HepG2 (cell line): ENCODE data around the gene THBD. TPM values are rescaled to one million over a fixed set of nuclear protein-coding genes. Genes with fewer than 3 reads are reported as not detected.

Experiments used
- ATAC-seq: fragments of 200-7000 bp; cut with Tn5 transposase; 3 replicates; pipeline ENCODE4 v1.9.1; 2020; ENCODE audit warnings: mild to moderate bottlenecking, moderate library complexity
- BruUV-seq: library from RNA; stranded (reverse); fragments of 400-500 nt; replicated peaks from 2 replicates; lab custom pipeline; 2021; lab: Mats Ljungman, UMichigan
- CTCF ChIA-PET: fragments of 300-600 bp; formaldehyde crosslinking; extraction: SDS; loops from one replicate; lab custom pipeline; 2021; ENCODE audit warnings: low total read pairs, inconsistent platforms, low intra/inter-chr PET ratio; lab: Yijun Ruan, JAX
- POLR2A ChIA-PET: fragments of 350-600 bp; sonication (Branson Sonifier 250); formaldehyde crosslinking; loops from one replicate; lab custom pipeline; 2020; ENCODE audit warnings: antibody characterized with exemption, inconsistent platforms; lab: Yijun Ruan, JAX
- DNase-seq: peaks from one replicate; pipeline ENCODE4 v3.0.0-alpha.2; 2015; ENCODE audit warnings: low spot score
- FAIRE-seq: peaks from 3 replicates; lab custom pipeline; 2011; peaks lifted over from hg19 to GRCh38; lab: Jason Lieb, UNC
- H2AFZ ChIP-seq: one replicate; pipeline ENCODE4 v1.6.1; 2011; ENCODE audit warnings: low read length, inconsistent platforms
- H3K27ac ChIP-seq: fragments of 300-600 bp; 3 replicates; pipeline ENCODE4 v1.8.0; 2011; ENCODE audit warnings: mixed run types, mild to moderate bottlenecking, mixed read lengths, low read length, inconsistent platforms; ENCODE audit not compliant: insufficient read depth; ENCODE audit errors: extremely low read length
- H3K27me3 ChIP-seq, 2 experiments: fragments of 200-600 bp in 1 of 2; 2 replicates in 1 of 2; 3 replicates in 1 of 2; pipeline versions ENCODE4 v1.6.0 to v1.8.0; 2011; ENCODE audit warnings: low read length in 2 of 2, mild to moderate bottlenecking in 2 of 2, moderate library complexity in 2 of 2, inconsistent platforms in 1 of 2; ENCODE audit not compliant: insufficient read depth in 2 of 2, control insufficient read depth in 1 of 2
- H3K36me3 ChIP-seq, 2 experiments: fragments of 200-600 bp in 1 of 2; replicated peaks in 1 of 2; 2 replicates in 1 of 2; 3 replicates in 1 of 2; pipeline versions ENCODE4 v1.5.1 to v1.8.0; 2011; ENCODE audit warnings: low read length in 2 of 2, inconsistent platforms in 1 of 2; ENCODE audit not compliant: insufficient read depth in 2 of 2, control insufficient read depth in 1 of 2
- H3K4me1 ChIP-seq: 2 replicates; pipeline ENCODE4 v1.5.1; 2012; ENCODE audit warnings: low read length, inconsistent platforms; ENCODE audit not compliant: insufficient read depth
- H3K4me2 ChIP-seq: 2 replicates; pipeline ENCODE4 v1.6.0; 2011; ENCODE audit warnings: low read depth, low read length, inconsistent platforms
- H3K4me3 ChIP-seq, 3 experiments: fragments of 200-600 bp in 1 of 3; sonication (generic), shearing (Covaris generic) in 1 of 3; replicated peaks in 1 of 3; 2 replicates each; pipeline ENCODE4 v1.5.1; 2011 to 2016; ENCODE audit warnings: low read length in 3 of 3, inconsistent platforms in 2 of 3, low read depth in 2 of 3, mild to moderate bottlenecking in 2 of 3, control low read depth in 1 of 3, mixed read lengths in 1 of 3; ENCODE audit not compliant: insufficient read depth in 1 of 3
- H3K79me2 ChIP-seq: one replicate; pipeline ENCODE4 v1.6.1; 2011; ENCODE audit warnings: low read length, inconsistent platforms; ENCODE audit not compliant: insufficient read depth
- H3K9ac ChIP-seq: 2 replicates; pipeline ENCODE4 v1.6.0; 2011; ENCODE audit warnings: mild to moderate bottlenecking, low read depth, low read length, inconsistent platforms; ENCODE audit not compliant: insufficient read depth
- H3K9me3 ChIP-seq: 2 replicates; pipeline ENCODE4 v1.5.1; 2012; ENCODE audit warnings: mild to moderate bottlenecking, low read length
- H4K20me1 ChIP-seq: 2 replicates; pipeline ENCODE4 v1.6.0; 2011; ENCODE audit warnings: inconsistent platforms, mild to moderate bottlenecking, low read length, moderate library complexity; ENCODE audit not compliant: insufficient read depth
- MXI1 ChIP-seq: IDR thresholded peaks from 3 replicates; pipeline ENCODE4 v1.6.1; 2012; ENCODE audit warnings: low read depth, low read length, inconsistent platforms, borderline replicate concordance
- PAF1 ChIP-seq: IDR thresholded peaks from 2 replicates; pipeline ENCODE4 v1.6.1; 2016; ENCODE audit warnings: missing genetic modification reagents, missing compliant biosample characterization
- RBM39 ChIP-seq: fragments of 200-400 bp; formaldehyde crosslinking; IDR thresholded peaks from one replicate; pipeline ENCODE4 v1.6.1; 2018; ENCODE audit warnings: antibody characterized with exemption, mild to moderate bottlenecking, low read depth, low read length; ENCODE audit not compliant: poor library complexity, severe bottlenecking
- SETDB1 ChIP-seq: sonication (generic); formaldehyde crosslinking; IDR thresholded peaks from 2 replicates; pipeline ENCODE4 v1.5.1; 2020; ENCODE audit warnings: missing genetic modification reagents, mild to moderate bottlenecking, borderline replicate concordance
- XRCC5 ChIP-seq: fragments of 200-400 bp; formaldehyde crosslinking; optimal IDR thresholded peaks from 2 replicates; pipeline ENCODE3; 2017; ENCODE audit warnings: mild to moderate bottlenecking, low read length
- ZFP36 ChIP-seq: fragments of 150-350 bp; IDR thresholded peaks from 2 replicates; pipeline ENCODE4 v1.6.1; 2018; ENCODE audit warnings: borderline replicate concordance, low read length, low read depth; ENCODE audit not compliant: partially characterized antibody
- ZFX ChIP-seq: sonication (generic); formaldehyde crosslinking; IDR thresholded peaks from 2 replicates; pipeline ENCODE4 v1.4.0; 2020; ENCODE audit warnings: mild to moderate bottlenecking, low read depth, missing genetic modification reagents, moderate library complexity
- ZNF121 ChIP-seq: sonication (generic); formaldehyde crosslinking; IDR thresholded peaks from 2 replicates; pipeline ENCODE4 v1.5.0; 2020; ENCODE audit warnings: mild to moderate bottlenecking, missing genetic modification reagents
- ZNF124 ChIP-seq: sonication (generic); formaldehyde crosslinking; IDR thresholded peaks from 2 replicates; pipeline ENCODE4 v1.4.0; 2020; ENCODE audit warnings: missing genetic modification reagents
- ZNF276 ChIP-seq: sonication (generic); formaldehyde crosslinking; IDR thresholded peaks from 2 replicates; pipeline ENCODE4 v1.4.0; 2020; ENCODE audit warnings: mild to moderate bottlenecking, low read depth, missing genetic modification reagents
- ZNF335 ChIP-seq: sonication (generic); formaldehyde crosslinking; IDR thresholded peaks from 2 replicates; pipeline ENCODE4 v1.4.0; 2020; ENCODE audit warnings: missing genetic modification reagents
- ZNF772 ChIP-seq: sonication (generic); formaldehyde crosslinking; IDR thresholded peaks from 2 replicates; pipeline ENCODE4 v1.5.0; 2020; ENCODE audit warnings: mild to moderate bottlenecking, missing genetic modification reagents
- ZNF83 ChIP-seq: sonication (generic); formaldehyde crosslinking; IDR thresholded peaks from 2 replicates; pipeline ENCODE4 v1.4.0; 2020; ENCODE audit warnings: missing genetic modification reagents, mild to moderate bottlenecking, borderline replicate concordance
- in situ Hi-C: cut with HindIII; loops from 2 replicates; pipeline ENCODE4 v1.10.0; 2017; ENCODE audit warnings: low pct_unique_long_range_greater_than_20kb; ENCODE audit not compliant: extremely low pct_ligation_motif_present
- intact Hi-C: fragments of 100-400 bp; cut with micrococcal nuclease; formaldehyde crosslinking; loops from one replicate; pipeline ENCODE4 v1.10.0; 2022; ENCODE audit not compliant: unreplicated experiment
- polyA plus RNA-seq, 8 experiments: library from polyadenylated mRNA; depleted of rRNA in 3 of 8; stranded (reverse) in 7 of 8; unstranded in 1 of 8; fragments of >200 nt; fragmentation: Illumina TruSeq in 4 of 8; extraction: Trizol in 4 of 8; gene quantifications; 2 replicates each; pipeline versions ENCODE4 v1.2.1 to v1.2.3, GENCODE V29; 2011 to 2016; ENCODE audit warnings: low read depth in 4 of 8, missing spikeins in 1 of 8, mixed read lengths in 1 of 8; ENCODE audit not compliant: insufficient read depth in 1 of 8
- total RNA-seq, 5 experiments: library from RNA; depleted of rRNA; stranded (reverse); fragments of >200 nt; fragmentation: Illumina TruSeq; extraction: Trizol; gene quantifications; 2 replicates each; pipeline ENCODE4 v1.2.3, GENCODE V29; 2016; ENCODE audit warnings: low read depth in 1 of 5
- TF ChIP-seq, protein P1 (sequence below): sonication (generic); formaldehyde crosslinking; IDR thresholded peaks from 2 replicates; pipeline ENCODE4 v1.4.0; 2020; ENCODE audit warnings: mild to moderate bottlenecking, missing genetic modification reagents
- TF ChIP-seq, protein P2 (sequence below), 2 experiments: sonication (generic) in 1 of 2; formaldehyde crosslinking in 1 of 2; IDR thresholded peaks; 2 replicates each; pipeline versions ENCODE4 v1.5.1 to v1.6.1; 2011 to 2020; ENCODE audit warnings: borderline replicate concordance in 1 of 2, low read depth in 1 of 2, low read length in 1 of 2, mild to moderate bottlenecking in 1 of 2, missing genetic modification reagents in 1 of 2, moderate library complexity in 1 of 2
- TF ChIP-seq, protein P3 (sequence below), 2 experiments: fragments of 450-650 bp in 1 of 2; sonication (generic) in 1 of 2; formaldehyde crosslinking; IDR thresholded peaks; 2 replicates each; pipeline versions ENCODE4 v1.5.0 to v1.8.0; 2020 to 2022; ENCODE audit warnings: mild to moderate bottlenecking in 1 of 2, missing genetic modification reagents in 1 of 2
- TF ChIP-seq, protein P4 (sequence below): IDR thresholded peaks from 2 replicates; pipeline ENCODE4 v1.6.1; 2016; ENCODE audit warnings: missing compliant biosample characterization, missing genetic modification reagents, borderline replicate concordance

Gene THBD
- total and polyA plus RNA-seq, 2 of the 13 experiments (the other 11 are each of a cell fraction or from before 2014, with no cell fraction given), result 0.03 TPM; not detected in 1

DNA sequence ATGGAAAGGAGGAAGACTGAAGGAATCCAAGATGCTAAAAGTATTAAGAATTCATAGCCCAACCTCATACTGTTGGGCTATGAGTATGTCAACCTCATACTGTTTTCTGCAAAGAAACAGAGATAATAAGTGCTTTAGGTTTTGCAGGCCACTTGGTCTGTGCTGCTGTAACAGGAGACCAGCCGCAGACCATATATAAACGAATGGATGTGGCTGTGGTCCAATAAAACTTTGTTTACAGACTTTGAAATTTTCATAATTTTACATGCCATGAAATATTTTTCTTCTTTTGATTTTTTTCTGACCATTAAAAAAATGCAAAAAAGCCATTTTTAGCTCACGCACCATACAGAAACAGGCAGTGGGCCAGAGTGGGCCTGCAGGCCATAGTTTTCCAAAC lies 13.7 kb upstream of the THBD start (continued):
- TF ChIP-seq, protein P1, sequence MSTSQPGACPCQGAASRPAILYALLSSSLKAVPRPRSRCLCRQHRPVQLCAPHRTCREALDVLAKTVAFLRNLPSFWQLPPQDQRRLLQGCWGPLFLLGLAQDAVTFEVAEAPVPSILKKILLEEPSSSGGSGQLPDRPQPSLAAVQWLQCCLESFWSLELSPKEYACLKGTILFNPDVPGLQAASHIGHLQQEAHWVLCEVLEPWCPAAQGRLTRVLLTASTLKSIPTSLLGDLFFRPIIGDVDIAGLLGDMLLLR (CRISPR knock-in tag), result no peak
- TF ChIP-seq ZNF772 (CRISPR knock-in tag) (no peak), ZNF83 (no peak)

GRCh38 chr20:23062632-23063031 lies 13.2 kb upstream of the THBD start:
- no peaks in the 10 kb centered on the region for H3K27me3 ChIP-seq
- POLR2A ChIA-PET, result no interaction called here
- H3K79me2 ChIP-seq, result no peaks in the 10 kb centered on the region
- CTCF ChIA-PET, result no interaction called here
- no TSS peak for BruUV-seq
- no peak overlapping the region for H3K27ac ChIP-seq
- in situ Hi-C loops (no loop called here), intact Hi-C loops (no loop called here)
- no peaks in the 10 kb centered on the region for H3K9me3 ChIP-seq
- H3K4me2 ChIP-seq, result no peak overlapping the region
- FAIRE-seq (no peak), DNase-seq (no peak), ATAC-seq (no peak)
- H3K36me3 ChIP-seq, result no peaks in the 10 kb centered on the region
- no peak overlapping the region for H3K9ac ChIP-seq
- H3K4me3 ChIP-seq, result no peak overlapping the region
- H3K4me1 ChIP-seq, result peaks cover 9% of the 10 kb centered on the region
- H2AFZ ChIP-seq, result no peak overlapping the region
- no peaks in the 10 kb centered on the region for H4K20me1 ChIP-seq
- TF ChIP-seq ZFX (CRISPR knock-in tag) (no peak), ZFP36 (no peak), PAF1 (CRISPR knock-in tag) (no peak), RBM39 (no peak), MXI1 (no peak), ZNF335 (CRISPR knock-in tag) (no peak), SETDB1 (CRISPR knock-in tag) (no peak), ZNF276 (CRISPR knock-in tag) (no peak), ZNF121 (CRISPR knock-in tag) (no peak), XRCC5 (no peak), ZNF124 (CRISPR knock-in tag) (no peak)
- TF ChIP-seq, protein P2, sequence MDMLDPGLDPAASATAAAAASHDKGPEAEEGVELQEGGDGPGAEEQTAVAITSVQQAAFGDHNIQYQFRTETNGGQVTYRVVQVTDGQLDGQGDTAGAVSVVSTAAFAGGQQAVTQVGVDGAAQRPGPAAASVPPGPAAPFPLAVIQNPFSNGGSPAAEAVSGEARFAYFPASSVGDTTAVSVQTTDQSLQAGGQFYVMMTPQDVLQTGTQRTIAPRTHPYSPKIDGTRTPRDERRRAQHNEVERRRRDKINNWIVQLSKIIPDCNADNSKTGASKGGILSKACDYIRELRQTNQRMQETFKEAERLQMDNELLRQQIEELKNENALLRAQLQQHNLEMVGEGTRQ (IDR thresholded peaks at IDR 0.05; ENCODE audit: low read depth, low read length), result no peak
- TF ChIP-seq, protein P2 (CRISPR knock-in tag; IDR thresholded peaks at IDR 0.05; ENCODE audit: borderline replicate concordance), result no peak
- TF ChIP-seq, protein P3, sequence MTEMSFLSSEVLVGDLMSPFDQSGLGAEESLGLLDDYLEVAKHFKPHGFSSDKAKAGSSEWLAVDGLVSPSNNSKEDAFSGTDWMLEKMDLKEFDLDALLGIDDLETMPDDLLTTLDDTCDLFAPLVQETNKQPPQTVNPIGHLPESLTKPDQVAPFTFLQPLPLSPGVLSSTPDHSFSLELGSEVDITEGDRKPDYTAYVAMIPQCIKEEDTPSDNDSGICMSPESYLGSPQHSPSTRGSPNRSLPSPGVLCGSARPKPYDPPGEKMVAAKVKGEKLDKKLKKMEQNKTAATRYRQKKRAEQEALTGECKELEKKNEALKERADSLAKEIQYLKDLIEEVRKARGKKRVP (CRISPR knock-in tag; IDR thresholded peaks at IDR 0.05), result no peak
- TF ChIP-seq, protein P4, sequence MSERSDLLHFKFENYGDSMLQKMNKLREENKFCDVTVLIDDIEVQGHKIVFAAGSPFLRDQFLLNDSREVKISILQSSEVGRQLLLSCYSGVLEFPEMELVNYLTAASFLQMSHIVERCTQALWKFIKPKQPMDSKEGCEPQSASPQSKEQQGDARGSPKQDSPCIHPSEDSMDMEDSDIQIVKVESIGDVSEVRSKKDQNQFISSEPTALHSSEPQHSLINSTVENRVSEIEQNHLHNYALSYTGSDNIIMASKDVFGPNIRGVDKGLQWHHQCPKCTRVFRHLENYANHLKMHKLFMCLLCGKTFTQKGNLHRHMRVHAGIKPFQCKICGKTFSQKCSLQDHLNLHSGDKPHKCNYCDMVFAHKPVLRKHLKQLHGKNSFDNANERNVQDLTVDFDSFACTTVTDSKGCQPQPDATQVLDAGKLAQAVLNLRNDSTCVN, result no peak
